GM19328 (cell line): ENCODE data around the gene LOXL3.
A peak's percentile ranks its signal among the peaks of the same experiment; 100 is the strongest.

Experiments used
- ATAC-seq: cut with Tn5 transposase; IDR thresholded peaks from one replicate; pipeline ENCODE4 v1.9.1; 2021; ENCODE audit warnings: mild to moderate bottlenecking, moderate library complexity; ENCODE audit not compliant: unreplicated experiment

LOXL3 gene, protein sequence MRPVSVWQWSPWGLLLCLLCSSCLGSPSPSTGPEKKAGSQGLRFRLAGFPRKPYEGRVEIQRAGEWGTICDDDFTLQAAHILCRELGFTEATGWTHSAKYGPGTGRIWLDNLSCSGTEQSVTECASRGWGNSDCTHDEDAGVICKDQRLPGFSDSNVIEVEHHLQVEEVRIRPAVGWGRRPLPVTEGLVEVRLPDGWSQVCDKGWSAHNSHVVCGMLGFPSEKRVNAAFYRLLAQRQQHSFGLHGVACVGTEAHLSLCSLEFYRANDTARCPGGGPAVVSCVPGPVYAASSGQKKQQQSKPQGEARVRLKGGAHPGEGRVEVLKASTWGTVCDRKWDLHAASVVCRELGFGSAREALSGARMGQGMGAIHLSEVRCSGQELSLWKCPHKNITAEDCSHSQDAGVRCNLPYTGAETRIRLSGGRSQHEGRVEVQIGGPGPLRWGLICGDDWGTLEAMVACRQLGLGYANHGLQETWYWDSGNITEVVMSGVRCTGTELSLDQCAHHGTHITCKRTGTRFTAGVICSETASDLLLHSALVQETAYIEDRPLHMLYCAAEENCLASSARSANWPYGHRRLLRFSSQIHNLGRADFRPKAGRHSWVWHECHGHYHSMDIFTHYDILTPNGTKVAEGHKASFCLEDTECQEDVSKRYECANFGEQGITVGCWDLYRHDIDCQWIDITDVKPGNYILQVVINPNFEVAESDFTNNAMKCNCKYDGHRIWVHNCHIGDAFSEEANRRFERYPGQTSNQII

DNA sequence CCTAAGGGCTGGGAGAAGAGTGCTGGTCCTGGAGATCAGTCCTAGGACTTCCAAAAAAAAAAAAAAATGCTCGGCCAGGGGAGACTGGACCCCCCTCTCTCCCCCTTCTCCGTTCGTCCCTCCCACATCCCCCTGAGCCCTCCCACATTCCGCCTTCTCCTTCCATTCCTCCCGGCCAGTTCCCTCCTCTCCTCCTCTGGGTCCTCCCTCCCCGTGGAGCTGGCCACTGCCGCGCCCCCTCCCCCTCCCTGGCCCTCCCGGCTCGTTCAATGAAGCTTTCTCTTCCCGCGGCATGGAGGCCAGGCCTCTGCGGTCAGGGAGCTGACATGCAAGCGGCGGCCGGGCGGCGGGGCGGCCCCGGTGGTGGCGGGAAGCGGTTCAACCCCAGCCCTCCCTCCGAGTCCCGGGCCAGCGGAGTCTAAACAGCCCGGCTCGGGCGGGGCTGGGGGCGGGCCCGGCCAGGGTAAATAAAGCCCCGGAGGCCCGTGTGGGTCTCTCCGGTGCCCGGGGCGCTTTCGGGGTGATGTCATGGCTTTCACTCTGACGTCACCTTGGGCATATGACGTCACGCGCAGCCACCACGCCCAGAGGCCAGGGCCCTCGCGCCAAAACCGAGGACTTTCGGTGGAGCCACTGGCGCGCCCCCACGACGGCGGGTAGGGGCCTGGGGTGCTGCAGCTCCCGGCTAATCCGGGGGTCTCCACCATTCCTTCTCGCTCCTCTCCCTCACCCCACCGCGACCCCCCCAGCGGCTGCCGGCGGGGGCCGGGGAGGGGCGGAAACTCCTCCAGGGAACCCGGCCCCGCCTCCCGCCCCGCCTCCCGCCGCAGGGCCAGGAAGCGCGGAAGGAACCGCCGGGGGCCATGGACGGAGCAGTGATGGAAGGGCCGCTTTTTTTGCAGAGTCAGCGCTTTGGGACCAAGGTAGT, at the start of gene LOXL3, which contains the start of gene DOK1:
Gene LOXL3 (minus strand): TSS at position 51 of the 928 bp plus-strand sequence. CDS start 1,308 bp downstream, outside the sequence.
Gene DOK1 (plus strand): TSS at position 829 of the 928 bp plus-strand sequence. CDS start 35 bp downstream, at position 864.
- ATAC-seq: peak; percentile 56

DNA sequence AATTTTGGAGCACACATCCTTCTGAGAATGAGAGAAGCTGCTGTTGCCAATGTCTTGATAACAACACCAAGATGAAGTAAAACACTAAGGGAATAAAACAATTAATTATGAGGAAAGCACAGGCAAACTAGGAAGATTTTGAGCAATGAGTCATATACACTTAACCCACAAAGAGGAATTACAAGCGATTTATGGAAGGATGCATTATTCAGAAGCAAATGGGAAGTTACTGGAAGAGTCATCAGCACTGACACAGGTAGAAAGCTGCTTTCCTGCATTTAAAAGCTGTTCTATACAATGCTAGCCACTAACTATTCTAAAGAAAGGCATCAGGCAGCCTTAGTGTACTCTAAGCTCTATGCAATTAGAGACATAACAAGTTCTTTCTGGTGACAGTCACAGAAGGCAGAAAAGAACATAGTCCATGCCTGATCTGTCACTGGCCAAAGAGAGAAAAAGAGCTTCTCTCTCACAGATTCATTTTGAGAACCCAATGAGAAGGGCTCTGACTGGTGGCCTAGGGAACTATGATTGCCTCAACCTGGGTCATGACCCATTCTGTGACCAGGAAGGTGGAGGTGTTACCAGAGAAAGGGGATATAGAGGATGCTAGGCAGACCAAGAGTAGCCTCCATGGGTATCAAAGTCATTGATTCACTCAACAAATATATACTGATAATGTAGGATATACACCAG, 49.0 kb upstream of the LOXL3 start:
- no peak for ATAC-seq

DNA sequence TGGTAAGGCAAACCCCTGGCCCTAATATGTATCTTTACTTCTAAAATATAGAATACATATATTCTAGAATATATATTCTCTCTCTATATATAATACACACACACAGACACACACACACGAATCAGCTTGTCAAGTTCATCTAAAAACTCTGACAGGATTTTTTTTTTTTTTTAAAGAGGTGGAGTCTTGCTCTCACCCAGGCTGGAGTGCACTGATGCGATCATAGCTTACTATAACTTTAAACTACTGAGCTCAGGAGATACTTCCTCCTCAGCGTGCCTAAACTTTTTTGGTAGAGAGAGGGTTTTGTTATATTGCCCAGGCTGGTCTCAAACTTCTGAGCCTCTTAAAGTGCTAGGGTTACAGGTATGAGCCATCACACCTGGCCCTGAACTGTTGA, 45.9 kb upstream of the LOXL3 start:
- ATAC-seq: no peak

DNA sequence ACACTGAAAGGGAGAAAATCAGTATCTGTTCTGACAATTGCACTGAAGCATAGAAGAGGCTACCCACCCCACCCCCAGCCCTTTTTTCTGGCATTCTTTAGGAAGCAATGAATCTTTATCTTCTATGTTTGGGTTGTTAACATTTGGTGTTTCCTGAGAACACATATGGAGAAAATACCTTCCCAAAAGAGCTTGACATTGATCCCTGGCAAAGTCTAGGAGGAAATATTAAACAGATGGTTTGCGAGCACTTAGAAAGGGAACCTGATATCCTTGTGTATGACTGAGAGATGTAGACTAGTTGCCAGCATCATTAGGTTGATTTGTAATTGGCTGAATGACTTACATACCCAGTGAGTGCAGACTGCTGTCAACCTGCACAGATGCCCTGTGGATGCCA, 43.7 kb upstream of the LOXL3 start:
- no peak for ATAC-seq

DNA sequence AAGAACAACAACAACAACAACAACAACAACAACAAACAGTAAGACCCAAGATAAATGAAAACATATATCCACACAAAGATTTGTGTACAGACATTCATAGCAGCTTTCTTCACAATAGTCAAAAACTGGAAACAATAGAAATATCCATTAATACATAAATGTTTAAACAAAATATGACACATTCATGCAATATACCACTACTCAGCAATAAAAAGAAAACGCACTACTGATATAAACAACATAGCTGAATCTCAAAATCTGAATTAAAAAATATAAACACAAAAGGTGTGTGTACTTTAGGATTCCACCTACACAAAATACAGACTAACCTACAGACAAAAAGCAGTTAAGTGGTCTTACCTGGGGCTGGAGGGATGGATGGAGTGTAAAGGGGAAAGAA, 42.8 kb upstream of the LOXL3 start:
- ATAC-seq: no peak

DNA sequence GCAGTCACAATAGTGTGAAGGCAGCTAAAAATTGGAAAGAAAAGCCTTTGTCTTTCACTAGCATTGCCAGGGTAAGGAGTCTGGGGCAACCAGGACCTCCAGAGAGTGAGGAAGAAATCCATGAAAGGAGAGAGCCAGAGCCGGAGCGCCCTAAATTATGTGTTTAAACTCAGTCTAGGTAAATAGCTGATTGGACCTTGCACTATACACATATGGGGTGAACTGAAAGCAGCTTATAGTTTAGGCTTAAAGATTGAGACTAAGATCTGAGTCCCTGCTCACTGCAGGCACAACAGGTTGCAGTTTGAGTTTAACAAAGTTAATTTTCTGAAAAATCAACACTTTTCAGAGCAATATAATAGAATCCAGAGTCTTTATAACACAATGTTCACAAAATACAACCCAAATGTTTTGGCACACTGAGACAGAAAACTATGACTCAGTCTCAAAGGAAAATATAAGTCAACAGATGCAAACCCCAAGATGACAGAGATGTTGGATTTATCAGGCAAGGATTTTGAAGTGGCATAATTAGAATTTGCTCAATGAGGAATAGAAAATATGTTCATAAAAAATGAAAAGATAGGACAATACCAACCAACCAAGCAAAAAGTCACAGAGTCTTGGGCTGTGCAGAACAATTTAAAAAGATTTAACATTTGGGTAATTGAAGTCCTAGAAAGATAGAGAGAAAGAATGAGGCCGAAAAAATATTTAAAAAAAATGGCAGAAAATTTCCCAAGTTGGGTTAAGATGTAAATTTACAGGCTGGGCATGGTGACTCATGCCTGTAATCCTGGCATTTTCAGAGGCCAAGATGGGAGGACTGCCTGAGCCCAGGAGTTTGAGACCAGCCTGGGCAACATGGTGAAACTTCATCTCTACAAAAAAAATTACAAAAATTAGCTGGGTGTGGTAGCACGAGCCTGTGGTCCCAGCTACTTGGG, 40.4 kb upstream of the LOXL3 start:
- ATAC-seq: no peak

DNA sequence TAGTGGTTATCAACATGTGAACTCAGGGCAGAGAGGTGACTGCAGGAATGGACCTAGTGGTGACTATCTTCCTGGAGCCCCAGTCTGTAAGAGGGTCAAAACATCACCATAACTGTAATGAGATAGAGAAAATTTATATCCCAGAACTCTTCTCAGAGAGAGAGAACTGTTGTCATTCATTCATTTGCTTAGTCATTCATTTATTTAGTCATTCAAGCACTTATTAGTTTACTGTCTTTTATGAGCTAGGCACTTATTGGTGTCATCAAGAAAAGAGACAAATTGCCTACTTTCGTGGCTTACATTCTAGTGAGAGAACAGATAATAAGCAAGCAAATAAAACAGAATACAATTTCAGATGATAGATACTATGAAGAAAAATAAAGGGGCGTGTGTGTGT, 34.9 kb upstream of the LOXL3 start:
- ATAC-seq: no peak

DNA sequence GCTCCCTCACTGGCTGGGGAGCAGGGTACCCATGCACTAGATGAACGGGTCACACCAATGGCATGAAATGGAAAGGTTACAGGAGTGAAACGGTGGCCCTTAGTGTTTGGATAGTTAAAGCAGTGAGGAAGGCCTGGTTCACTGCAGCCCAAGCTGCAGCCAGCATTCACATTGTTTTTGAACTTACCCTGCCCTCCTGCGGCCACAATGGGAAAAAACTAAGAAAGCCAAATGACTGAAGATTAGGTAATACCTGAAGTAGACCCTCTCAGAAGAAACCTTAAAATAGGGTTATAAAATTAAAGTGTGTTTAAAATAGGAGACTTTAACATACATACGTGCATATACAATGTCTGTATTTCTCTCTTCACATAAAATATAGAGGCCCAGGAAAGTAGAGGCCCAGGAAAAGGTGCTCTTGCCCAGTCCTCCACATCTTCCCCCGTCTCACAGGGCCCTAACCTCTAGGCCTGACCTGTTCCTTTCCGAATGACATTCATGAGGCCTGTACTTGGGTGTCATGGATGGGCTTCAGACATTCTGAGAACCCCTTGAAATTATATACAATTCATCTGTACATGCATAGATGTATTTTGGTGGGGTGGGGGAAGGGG, 34.0 kb upstream of the LOXL3 start:
- no peak for ATAC-seq

DNA sequence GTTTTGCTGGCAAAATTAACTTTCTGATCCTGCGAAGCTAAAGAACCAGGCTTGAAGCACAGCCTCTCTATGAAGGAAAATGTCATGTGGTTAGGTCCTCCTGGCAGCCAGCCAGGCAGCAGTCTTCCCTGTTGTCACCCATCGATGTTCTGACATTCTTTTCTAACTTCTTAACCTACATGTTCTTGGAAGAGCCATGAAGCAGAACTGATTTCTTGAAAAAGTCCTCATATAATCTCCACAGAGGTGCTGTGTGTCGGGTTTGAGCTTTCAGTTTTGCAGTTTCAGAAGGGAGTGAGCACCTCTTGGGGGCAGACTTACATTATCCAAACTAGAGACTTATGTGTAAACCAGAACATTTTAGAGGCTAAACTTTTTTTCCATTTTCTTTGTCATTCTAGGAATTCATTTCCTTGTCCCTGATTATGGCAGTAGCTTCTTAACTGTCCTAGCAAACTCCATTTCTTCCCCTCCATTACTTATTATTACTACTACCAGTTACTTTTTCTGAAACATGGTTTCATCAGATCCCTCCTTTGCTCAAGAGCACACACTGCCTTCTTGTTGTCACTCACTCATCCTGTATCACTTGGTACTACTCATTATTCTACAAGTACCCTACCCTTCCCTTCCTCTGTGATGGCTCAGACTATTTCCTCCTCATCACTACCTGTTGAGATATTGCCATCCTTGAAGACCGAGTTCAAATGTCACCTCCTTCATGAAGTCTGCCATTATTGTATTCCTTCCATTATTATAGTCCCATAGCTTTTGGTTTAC, 31.9 kb upstream of the LOXL3 start:
- no peak for ATAC-seq

DNA sequence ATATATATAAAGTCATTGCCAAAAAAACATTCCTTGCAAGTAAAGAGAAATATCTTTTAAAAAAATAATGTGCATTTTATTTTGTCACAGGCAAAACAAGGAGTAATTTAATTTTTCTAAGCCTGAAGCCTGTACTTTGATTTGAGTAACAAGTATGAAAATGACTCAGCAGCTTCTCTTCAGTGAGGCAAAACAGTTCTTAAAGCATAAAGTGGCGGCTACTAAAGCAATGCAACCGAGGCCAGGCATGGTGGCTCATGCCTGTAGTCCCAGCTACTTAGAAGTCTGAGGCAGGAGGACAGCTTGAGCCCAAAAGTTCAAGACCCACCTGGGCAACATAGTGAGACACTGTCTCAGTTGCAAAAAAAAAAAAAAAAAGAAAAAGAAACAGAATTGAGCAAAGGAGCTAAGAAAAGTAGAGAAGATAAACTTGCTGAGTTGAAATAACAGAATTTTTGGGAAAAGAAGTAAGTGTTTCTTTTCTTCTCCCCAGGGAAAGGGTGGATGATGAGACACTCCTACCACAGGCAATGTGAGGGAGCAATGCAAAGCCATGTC, 30.4 kb upstream of the LOXL3 start:
- no peak for ATAC-seq

DNA sequence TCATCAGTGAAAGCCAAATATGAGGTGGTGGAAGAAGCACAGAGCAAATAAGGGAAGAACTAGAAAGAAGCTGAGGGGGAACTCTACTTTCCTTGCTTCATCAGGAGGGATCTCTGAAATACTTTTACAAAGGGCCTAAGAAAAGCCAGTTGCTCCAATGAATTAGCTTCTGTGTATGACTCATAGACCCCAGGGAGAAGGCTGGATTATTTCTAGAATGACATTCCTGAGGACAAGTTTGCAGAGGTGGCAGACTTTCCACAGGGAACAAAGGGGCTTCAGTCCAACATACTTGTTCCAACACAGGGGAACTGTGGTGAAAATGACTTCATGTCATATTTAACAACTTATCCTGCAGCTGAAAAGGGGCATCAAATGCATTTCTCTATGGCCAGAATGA, 29.8 kb upstream of the LOXL3 start:
- ATAC-seq: no peak

DNA sequence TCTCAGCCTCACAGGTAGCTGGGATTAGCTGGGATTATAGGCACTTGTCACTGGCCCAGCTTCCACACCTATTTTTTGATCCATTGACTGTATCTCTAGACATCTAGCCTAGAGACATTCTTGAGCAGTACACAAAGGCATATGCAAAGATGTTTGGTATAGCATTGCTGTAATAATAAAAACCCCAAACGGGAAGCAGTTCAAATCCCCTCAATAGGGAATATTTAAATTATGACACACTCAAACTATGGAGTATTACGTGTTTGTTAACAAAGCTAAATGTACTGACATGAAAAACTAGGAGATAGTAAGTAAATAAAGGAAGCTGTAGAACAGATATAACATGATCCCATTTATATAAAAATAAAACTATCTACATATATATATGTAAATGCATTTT, 28.4 kb upstream of the LOXL3 start:
- no peak for ATAC-seq

DNA sequence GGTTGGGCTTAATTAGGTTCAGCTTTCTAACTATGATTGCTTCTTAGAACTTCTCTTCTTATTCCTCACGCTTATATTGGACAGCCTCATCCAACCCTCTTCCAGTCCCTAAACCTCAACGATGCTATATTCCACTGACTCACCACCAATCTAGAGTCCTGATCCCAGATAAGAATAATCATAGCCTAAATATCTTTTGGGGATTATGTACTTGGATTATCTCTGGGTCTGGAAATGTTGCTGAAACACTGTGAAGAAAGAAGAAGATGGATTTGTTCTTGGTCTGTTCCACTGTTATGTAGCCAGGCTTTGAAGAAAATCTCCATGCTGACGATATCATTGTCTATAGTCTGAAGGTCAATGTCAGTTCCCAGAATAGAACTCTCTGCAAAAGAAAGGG, 27.7 kb upstream of the LOXL3 start:
- ATAC-seq: no peak

DNA sequence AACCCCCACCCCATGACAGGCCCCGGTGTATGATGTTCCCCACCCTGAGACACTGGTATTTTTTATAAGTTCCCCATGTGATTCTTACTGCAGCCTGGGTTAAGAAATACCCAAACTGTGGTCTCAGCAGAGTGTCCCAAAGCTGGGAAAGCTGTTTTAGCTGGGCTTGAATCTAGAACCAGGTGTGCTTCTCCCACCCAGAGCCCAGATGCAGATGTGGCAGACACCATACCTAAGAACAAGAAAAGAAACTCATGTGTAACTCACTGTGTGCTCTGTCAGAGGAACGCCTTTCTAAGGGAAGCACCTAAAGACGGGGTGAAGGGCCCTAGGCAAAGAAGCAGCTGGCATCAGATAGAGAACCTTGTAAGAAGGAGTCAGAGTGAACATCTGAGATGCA, 24.7 kb upstream of the LOXL3 start:
- ATAC-seq: no peak

DNA sequence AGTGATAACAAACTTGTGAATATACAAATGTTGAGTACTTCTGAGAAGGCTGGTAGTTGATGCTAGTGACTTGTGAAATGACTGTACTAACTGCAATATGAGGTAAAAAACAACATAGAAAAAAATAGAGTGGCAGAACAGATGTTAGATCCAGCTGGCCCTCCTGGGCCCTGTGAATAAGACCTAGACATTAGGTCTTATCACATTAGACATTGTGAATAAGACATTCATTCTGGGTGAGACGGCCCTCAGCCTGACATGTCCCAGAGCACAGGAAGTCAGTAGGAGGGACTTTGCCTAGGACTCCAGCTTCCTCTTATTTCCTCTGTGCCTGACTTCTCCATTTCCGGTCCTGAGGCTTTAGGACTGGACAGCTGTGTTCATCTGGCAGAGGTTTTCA, 23.7 kb upstream of the LOXL3 start:
- ATAC-seq: no peak

DNA sequence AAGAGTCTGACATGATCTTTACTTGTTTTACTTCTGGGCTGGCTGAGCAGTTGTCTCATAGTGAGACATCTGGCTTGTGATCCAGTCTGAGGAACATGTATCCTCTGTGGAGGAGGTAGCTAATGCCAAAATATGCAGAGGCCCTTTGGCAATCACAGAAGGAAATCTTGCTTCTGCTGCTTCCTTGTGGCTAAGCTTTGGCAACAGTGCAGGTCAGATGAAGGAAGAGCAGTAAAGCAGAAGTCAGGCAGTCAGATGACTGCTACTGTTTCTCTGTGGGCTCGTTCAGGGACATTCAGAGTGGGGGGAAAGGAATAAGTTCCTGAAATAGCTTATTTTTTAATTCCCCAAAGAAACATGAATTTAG, 23.1 kb upstream of the LOXL3 start:
- ATAC-seq: no peak

DNA sequence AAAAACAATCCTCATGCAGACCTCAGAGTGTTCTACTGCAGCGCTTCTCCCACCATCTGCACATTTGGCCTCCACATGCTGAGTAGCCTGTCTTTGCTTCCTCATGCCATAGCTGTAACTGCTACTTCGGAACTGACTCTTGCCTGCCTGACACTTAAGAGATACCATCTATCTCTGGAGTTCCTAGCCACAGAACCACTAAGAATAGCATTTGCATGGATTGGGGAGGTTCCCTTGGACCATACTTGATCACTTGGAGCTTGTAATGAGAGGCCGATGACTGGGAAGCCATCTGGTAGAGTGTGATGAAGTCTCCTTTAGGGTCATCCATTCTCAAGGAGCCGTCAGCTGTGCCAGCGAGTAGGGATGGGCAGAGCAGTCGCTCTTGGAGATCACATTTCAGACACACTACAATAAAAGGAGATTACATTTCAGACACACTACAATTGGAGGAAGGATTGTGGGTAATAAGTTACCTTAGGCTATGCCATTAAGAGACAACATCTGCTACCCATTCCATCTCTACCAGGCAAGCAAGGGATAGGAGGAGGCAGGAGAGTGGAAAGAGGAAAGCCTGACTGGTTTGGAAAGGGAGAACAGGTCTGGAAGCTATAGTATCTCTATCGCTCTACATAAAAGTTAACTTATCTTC, 22.6 kb upstream of the LOXL3 start:
- no peak for ATAC-seq
